ENCODE measurements around the gene ABHD15.

Gene ABHD15

GRCh38 chr17:29566473-29567303 lies at the start of gene ABHD15:
ABHD15 (minus strand) TSS chr17:29567037; CDS start chr17:29566966, 71 bp downstream.
- DNase-seq = peak; percentile 67
- in situ Hi-C loops (cut with MboI; ENCODE audit: low pct_unique_long_range_greater_than_20kb, low sequenced_read_pairs) = loop anchor here (25.0 kb wide), 1 partner anchor 429 kb away; no protein-coding TSS in a partner anchor

- in situ Hi-C loops (cut with MboI; ENCODE audit: low pct_unique_long_range_greater_than_20kb, low sequenced_read_pairs) = loop anchor here (25.0 kb wide), 1 partner anchor 472 kb away; no protein-coding TSS in a partner anchor
These were observed 48.9 kb upstream of the ABHD15 start for GRCh38 chr17:29615492-29616299.

GRCh38 chr17:29615048-29615385 lies 48.2 kb upstream of the ABHD15 start:
- in situ Hi-C loops (cut with MboI; ENCODE audit: low pct_unique_long_range_greater_than_20kb, low sequenced_read_pairs) = loop anchor here (25.0 kb wide), 1 partner anchor 472 kb away; no protein-coding TSS in a partner anchor
- DNase-seq = peak; percentile 39

More at GRCh38 chr17:29615492-29616299, 48.9 kb upstream of the ABHD15 start:
- no peak for DNase-seq

GRCh38 chr17:29614349-29615047 lies 47.7 kb upstream of the ABHD15 start:
- in situ Hi-C loops (cut with MboI; ENCODE audit: low pct_unique_long_range_greater_than_20kb, low sequenced_read_pairs) = loop anchor here (25.0 kb wide), 1 partner anchor 473 kb away; no protein-coding TSS in a partner anchor
- no peak for DNase-seq

GRCh38 chr17:29613856-29614255 lies 47.0 kb upstream of the ABHD15 start:
- DNase-seq = no peak
- in situ Hi-C loops (cut with MboI; ENCODE audit: low pct_unique_long_range_greater_than_20kb, low sequenced_read_pairs) = loop anchor here (25.0 kb wide), 1 partner anchor 473 kb away; no protein-coding TSS in a partner anchor

GRCh38 chr17:29613352-29613837 lies 46.6 kb upstream of the ABHD15 start:
- no peak for DNase-seq
- in situ Hi-C loops (cut with MboI; ENCODE audit: low pct_unique_long_range_greater_than_20kb, low sequenced_read_pairs) = loop anchor here (25.0 kb wide), 1 partner anchor 474 kb away; no protein-coding TSS in a partner anchor

GRCh38 chr17:29612404-29613280 lies 45.8 kb upstream of the ABHD15 start:
- in situ Hi-C loops (cut with MboI; ENCODE audit: low pct_unique_long_range_greater_than_20kb, low sequenced_read_pairs) = loop anchor here (25.0 kb wide), 1 partner anchor 475 kb away; no protein-coding TSS in a partner anchor
- DNase-seq = no peak

- DNase-seq = no peak
- in situ Hi-C loops (cut with MboI; ENCODE audit: low pct_unique_long_range_greater_than_20kb, low sequenced_read_pairs) = loop anchor here (25.0 kb wide), 1 partner anchor 475 kb away; no protein-coding TSS in a partner anchor
These were observed 45.2 kb upstream of the ABHD15 start for GRCh38 chr17:29612094-29612403.

GRCh38 chr17:29611351-29612093 lies 44.7 kb upstream of the ABHD15 start:
- in situ Hi-C loops (cut with MboI; ENCODE audit: low pct_unique_long_range_greater_than_20kb, low sequenced_read_pairs) = loop anchor here (25.0 kb wide), 1 partner anchor 476 kb away; no protein-coding TSS in a partner anchor
- no peak for DNase-seq

GRCh38 chr17:29610395-29610794 lies 43.6 kb upstream of the ABHD15 start:
- in situ Hi-C loops (cut with MboI; ENCODE audit: low pct_unique_long_range_greater_than_20kb, low sequenced_read_pairs) = loop anchor here (25.0 kb wide), 1 partner anchor 477 kb away; no protein-coding TSS in a partner anchor
- DNase-seq = no peak

- no peak for DNase-seq
- in situ Hi-C loops (cut with MboI; ENCODE audit: low pct_unique_long_range_greater_than_20kb, low sequenced_read_pairs) = loop anchor here (25.0 kb wide), 1 partner anchor 478 kb away; no protein-coding TSS in a partner anchor
These were observed 42.1 kb upstream of the ABHD15 start for GRCh38 chr17:29608986-29609385.

GRCh38 chr17:29607557-29608195 lies 40.8 kb upstream of the ABHD15 start:
- in situ Hi-C loops (cut with MboI; ENCODE audit: low pct_unique_long_range_greater_than_20kb, low sequenced_read_pairs) = loop anchor here (25.0 kb wide), 1 partner anchor 480 kb away; no protein-coding TSS in a partner anchor
- no peak for DNase-seq

- DNase-seq = no peak
- in situ Hi-C loops (cut with MboI; ENCODE audit: low pct_unique_long_range_greater_than_20kb, low sequenced_read_pairs) = loop anchor here (25.0 kb wide), 1 partner anchor 484 kb away; no protein-coding TSS in a partner anchor
These were observed 36.4 kb upstream of the ABHD15 start for GRCh38 chr17:29603109-29603674.

- in situ Hi-C loops (cut with MboI; ENCODE audit: low pct_unique_long_range_greater_than_20kb, low sequenced_read_pairs) = no loop called here
- no peak for DNase-seq
These were observed 30.7 kb upstream of the ABHD15 start for GRCh38 chr17:29597361-29598172.

- in situ Hi-C loops (cut with MboI; ENCODE audit: low pct_unique_long_range_greater_than_20kb, low sequenced_read_pairs) = no loop called here
- DNase-seq = no peak
These were observed 30.0 kb upstream of the ABHD15 start for GRCh38 chr17:29596811-29597210.

Measured in KBM-7 (cell line).